HG02763 (cell line): ENCODE measurements around the gene GNG13.

Experiments
- ATAC-seq: cut with Tn5 transposase; IDR thresholded peaks from one replicate; pipeline ENCODE4 v1.9.1; 2021; ENCODE audit warnings: mild to moderate bottlenecking, moderate library complexity; ENCODE audit not compliant: unreplicated experiment

Gene GNG13

DNA sequence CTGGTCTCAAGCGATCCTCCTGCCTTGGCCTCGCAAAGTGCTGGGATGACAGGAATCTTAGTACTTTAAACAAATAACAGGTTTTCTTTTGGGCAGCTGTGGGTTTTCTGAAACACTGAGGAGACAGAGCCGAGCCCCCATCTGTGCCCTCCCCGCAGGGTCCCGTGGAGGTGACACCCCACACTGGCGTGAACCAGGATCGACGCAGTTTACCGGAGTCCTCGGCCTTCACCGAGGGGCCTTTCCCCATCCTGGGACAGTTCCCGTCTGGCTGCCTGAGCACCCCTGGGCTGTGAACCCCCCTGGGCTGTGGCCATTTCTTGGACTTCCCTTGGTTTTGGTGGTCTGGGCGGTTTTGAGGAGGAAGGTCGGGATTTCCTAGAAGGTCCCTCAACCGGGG is 15.3 kb upstream of the GNG13 start:
- ATAC-seq, result no peak

GRCh38 chr16:814974-815373 is 14.4 kb upstream of the GNG13 start:
- no peak for ATAC-seq

GRCh38 chr16:813916-814412 is 13.4 kb upstream of the GNG13 start:
- ATAC-seq, result no peak

GRCh38 chr16:813204-813915 is 12.8 kb upstream of the GNG13 start:
- ATAC-seq, result no peak

- ATAC-seq, result no peak
Measured at GRCh38 chr16:808085-808386, 7.5 kb upstream of the GNG13 start.

- peak; percentile 88 for ATAC-seq
Measured at GRCh38 chr16:807347-808084, 7.0 kb upstream of the GNG13 start.

DNA sequence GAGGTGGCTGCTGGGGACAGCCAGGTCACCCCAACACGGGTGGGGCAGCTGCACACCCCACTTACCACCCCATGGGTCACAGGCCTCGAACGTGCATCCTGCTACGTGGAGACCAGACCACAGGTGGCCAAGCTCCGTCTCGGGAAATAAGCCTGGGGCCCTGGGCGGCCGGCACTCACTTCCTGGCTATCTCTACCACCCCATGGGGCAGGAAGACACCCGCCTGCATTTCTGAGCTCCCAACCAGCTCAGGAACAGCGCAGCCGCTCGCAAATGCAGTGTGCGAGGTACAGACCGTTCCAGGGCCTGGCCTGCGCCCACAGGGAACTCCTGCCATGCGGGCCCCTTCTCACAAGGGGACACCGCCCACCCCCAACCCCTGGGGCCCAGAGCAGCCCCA is 4.9 kb upstream of the GNG13 start:
- ATAC-seq, result no peak

- ATAC-seq, result no peak
Measured at GRCh38 chr16:804193-805048, 3.9 kb upstream of the GNG13 start.

GRCh38 chr16:803754-804080 is 3.2 kb upstream of the GNG13 start:
- no peak for ATAC-seq

DNA sequence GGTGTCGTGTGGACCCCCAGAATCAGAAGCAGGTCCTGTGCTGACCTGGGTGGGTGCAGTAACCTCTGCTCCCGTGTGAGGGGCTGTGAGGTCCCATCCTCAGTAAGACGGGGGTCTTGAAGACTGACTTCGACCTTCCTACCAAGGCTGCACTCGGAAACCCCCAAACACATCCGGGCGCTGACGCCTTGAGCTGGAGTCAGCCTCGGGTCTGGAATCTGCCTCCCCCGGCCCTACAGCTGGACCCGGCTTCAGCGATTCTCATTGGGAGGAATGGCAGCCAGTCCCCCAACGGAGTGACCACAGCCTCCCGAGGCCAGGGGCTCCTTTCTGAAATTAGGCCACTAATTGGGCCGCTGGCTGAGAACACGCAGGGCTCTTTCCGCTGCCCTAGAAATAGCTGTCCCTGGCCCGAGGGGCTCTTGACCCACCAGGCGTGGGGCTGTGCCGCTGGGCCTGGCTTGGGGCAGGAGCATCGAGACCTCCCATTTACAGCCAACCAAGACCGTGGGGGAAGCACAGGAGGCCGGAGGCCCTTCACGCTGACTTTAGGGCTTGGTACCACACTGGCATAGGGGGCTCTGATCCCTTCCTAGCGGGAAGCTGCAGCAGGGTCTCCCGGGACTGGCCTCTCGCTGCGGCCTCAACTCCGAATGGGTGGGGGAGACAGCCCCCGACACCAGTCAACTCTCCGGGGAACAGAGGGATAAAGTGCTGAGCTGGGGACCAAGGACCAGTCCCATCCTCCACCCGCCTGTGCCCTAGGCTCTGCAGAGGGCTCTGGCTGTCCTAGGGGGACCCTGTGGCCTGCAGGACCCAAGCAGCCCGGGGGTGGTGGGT is 2.6 kb upstream of the GNG13 start:
- ATAC-seq, result no peak

DNA sequence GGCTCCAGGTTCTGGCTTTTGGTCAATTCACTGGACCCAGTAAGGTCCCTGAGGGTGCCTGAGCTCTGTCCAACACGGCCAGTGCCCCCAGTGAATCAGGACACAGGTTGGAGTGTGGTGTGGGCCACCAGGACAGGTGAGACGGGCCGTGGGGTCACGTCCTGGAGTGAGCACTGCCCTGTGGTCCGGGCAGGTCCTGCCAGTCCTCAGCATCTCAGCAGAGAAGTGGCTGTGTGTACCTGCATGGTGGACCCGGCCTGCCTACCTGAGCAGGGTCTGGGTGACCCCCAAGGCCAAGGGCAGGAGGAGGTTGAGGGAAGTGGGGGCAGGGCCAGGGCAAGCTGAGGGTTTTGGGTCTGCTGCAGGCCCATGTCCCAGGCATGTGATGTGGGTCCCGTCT is 1.9 kb upstream of the GNG13 start:
- no peak for ATAC-seq

- no peak for ATAC-seq
Measured at GRCh38 chr16:801584-802363, 1.2 kb upstream of the GNG13 start.

GRCh38 chr16:800834-801511 is 439 bp upstream of the GNG13 start:
- no peak for ATAC-seq

DNA sequence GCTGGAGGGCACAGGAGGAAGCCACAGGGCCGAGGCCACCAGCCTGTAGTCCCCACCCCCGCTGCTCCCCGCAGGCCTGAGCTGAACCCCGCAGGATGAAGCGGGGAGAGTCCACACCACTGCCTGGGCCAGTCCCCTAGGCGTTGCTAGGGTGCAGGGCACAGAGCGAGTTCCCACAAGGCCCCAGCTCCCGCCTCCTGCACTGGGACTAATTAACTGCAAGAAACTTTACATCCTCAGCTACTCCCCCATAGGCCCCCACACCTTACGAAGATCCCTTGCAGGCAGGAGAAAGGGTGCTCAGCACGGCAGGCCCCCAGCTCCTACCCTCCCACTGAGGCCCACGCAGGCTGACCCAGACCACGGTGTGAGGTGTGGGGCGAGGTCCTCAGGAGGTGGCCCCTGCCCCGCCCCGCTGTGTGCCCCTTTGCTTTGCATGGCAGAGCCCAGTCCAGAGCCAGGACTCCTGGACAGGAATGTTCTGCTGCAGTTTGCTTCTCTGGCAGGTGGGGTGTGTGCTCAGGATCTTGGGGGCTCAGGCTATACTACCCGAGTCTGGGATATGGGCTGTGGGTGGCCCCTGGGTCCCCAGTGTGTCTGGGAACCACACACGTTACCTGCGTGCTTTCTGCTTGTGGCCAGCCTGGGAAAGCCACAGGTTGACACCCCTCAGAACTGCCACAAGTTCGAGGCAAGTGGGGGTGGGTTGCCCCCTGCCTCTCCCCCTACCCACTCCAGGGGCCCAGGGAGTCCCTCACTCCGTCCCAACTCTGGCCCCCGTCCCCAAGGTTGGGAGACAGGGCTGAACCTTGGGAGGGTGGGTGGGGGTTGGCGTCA is 1.2 kb downstream of the GNG13 start:
- ATAC-seq, result no peak

- ATAC-seq, result no peak
Measured at GRCh38 chr16:798666-799065, 1.9 kb downstream of the GNG13 start.

DNA sequence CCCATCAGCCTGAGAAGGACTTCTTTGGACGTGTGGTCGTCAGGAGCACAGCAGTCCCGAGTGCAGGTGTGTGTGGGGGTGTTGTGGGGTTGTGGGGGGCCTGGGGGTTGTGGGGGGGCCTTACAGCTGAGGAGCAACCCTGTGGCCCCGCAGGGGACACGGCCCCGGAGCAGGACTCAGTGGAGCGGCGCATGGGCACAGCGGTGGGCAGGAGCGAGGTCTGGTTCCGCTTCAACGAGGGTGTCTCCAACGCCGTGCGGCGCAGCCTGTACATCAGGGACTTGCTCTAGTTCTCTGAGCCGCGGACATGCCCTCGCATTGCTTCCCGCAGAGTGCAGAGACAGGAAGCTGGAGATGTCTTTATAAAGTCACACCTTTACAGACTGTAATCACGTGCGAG is 2.8 kb downstream of the GNG13 start:
- ATAC-seq, result no peak

- ATAC-seq, result no peak
Measured at GRCh38 chr16:797120-797420, 3.5 kb downstream of the GNG13 start.

DNA sequence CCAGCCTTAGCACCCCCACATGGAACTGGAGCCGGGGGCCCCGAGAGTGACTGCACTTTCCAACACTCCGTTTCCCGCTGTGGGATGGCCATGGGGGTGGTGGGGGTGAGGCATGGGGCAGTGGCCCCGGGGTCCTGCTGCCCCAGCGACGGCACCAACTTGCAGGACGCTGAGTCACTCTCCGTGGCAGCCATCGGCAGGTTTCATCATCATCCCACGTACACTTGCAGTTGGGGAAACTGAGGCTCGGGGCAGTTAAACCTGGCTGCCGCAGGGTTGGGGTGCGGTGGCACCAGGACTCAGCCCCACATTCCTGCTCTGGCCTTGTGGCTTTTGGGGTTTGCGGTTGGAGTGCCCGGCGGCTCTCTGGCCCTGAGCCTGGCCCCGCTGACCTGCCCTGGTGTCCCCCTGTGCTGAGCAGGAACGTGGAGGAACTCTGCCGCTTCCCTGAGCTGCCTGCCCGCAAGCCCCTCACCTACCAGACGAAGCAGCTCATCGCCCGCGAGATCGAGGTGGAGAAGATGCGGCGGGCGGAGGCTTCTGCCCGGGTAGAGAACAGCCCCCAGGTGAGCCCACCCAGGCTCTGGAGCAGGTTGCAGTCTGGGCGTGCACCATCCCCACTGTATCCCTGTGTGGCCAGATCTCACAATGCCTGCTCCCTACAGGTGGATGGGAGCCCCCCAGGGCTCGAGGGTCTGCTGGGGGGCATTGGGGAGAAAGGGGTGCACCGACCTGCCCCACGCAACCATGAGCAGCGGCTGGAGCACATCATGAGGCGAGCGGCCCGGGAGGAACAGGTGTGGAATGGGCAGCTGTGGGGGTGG is 4.0 kb downstream of the GNG13 start:
- ATAC-seq, result no peak
